KOPT-K1 (cell line): ENCODE data around the gene MRTFB.

Experiments
- H3K27ac ChIP-seq: fragments of 200-600 bp; sonication (generic); 2 replicates; pipeline ENCODE4 v1.5.1; 2016; ENCODE audit warnings: antibody characterized with exemption, mild to moderate bottlenecking, low read depth, low read length; ENCODE audit not compliant: poor library complexity, severe bottlenecking
- H3K36me3 ChIP-seq: fragments of 200-600 bp; sonication (generic); 2 replicates; pipeline ENCODE4 v1.5.1; 2017; ENCODE audit warnings: antibody characterized with exemption, mild to moderate bottlenecking, low read length, moderate library complexity; ENCODE audit not compliant: insufficient read depth
- H3K9me3 ChIP-seq: fragments of 200-600 bp; sonication (generic); 2 replicates; pipeline ENCODE4 v1.5.1; 2017; ENCODE audit warnings: antibody characterized with exemption, low read length, mild to moderate bottlenecking; ENCODE audit not compliant: insufficient read depth, poor library complexity, severe bottlenecking

Gene MRTFB

GRCh38 chr16:14088155-14088753, 17.1 kb downstream of the MRTFB start:
- Histone ChIP-seq H3K27ac (no peak overlapping the region), H3K36me3 (peaks cover 16% of the 10 kb centered on the region), H3K9me3 (no peaks in the 10 kb centered on the region)

DNA sequence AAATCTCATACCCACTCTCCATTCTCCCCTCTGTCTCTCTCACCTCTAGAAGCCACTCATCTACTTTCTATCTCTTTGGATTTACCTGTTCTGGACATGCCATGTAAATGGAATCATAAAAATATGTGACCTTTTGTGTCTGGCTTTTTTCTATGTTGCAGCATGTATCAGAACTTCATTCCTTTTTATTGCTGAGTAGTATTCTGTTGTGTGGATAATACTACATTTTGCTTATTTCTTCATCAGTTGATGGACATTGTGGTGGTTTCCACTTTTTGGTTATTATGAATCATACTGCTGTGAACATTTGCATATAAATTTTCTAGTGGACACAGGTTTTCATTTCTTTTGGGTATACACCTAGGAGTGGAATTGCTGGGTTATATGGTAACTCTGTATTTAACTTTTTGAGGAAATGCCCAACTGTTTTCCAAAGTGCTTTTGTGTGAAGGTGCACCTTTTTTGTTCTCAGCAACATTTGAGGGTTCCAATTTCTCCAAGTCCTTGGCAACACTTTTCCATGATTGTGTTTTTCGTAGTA, 18.2 kb downstream of the MRTFB start:
- Histone ChIP-seq H3K27ac (no peak overlapping the region), H3K36me3 (peaks cover 7% of the 10 kb centered on the region), H3K9me3 (no peaks in the 10 kb centered on the region)

DNA sequence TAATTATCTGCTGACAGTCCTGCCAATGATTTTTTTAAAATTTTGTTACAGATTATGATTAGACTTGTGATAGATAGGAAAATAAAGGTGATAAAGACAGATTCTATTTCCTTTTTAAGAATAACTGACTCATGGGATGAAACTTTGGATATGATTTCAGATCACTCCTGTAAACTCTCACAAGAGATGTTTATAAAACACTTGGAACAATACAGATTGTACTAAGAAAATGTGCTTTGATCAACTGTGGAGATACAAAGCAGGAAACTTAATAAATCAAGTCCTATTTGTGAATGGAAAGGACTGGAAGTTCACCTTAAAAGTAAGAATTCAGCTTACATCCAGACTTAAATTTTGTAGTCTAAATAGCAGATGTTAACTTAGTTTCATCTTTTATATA, 21.4 kb downstream of the MRTFB start:
- no peak overlapping the region for H3K27ac ChIP-seq

GRCh38 chr16:14095883-14096551, 24.9 kb downstream of the MRTFB start:
- Histone ChIP-seq H3K36me3 (no peaks in the 10 kb centered on the region), H3K9me3 (no peaks in the 10 kb centered on the region), H3K27ac (no peak overlapping the region)

More for the DNA sequence above, 21.4 kb downstream of the MRTFB start:
- Histone ChIP-seq H3K9me3 (no peaks in the 10 kb centered on the region), H3K36me3 (peaks cover 6% of the 10 kb centered on the region; the same call in 1 of the 2 replicates)

DNA sequence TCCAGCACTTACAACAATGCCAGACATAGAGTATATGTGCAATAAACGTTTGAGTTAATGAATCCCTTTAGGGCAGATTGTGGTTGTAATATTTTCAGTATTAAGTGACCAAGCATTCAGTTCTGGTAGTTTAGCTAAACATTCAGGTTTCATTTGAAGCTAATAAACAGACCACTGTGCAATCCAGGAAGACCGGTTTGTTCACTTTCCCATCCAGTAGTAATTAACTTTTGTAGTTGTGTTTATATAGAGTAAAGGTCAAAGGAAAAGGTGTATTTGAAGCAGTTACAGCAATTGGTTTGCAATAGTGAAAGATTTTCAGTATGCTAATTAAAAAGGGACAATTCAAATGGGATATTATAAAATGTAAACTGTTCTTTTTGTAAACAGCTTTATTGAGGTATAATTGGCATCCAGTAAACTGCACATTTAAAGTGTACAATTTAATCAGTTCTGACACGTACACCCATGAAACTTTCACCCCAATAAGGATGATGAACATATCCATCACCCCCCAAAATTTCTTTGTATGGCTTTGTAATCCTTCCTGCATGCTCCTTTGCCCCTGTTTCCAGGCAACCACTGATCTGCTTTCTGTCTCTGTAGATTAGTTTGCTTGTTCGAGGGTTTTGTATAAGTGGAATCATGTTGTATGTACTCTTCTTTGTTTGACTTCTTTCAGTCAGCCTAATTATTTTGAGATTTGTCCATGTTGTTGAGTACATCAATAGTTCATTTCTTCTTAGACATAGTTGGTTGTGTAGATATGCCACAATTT, 26.3 kb downstream of the MRTFB start:
- Histone ChIP-seq H3K9me3 (no peaks in the 10 kb centered on the region), H3K36me3 (no peaks in the 10 kb centered on the region), H3K27ac (no peak overlapping the region)

DNA sequence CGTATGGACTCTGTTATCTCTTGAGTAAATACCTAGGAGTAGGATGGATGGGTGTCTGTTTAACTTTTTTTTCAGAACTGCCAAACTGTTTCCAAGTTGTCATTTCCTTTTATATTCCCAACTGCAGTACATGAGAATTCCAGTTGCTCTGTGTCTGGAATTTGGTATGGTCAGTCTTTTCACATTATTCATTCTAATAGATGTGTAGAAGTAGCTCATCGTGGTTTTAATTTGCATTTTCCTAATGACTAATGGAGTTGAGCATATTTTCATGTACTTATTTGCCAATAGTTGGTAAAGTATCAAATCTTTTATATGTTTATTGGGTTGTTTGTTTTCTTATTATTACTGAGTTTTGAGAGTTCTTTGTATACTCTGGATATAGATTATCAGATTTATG, 27.0 kb downstream of the MRTFB start:
- H3K9me3 ChIP-seq = no peaks in the 10 kb centered on the region
- no peak overlapping the region for H3K27ac ChIP-seq
- H3K36me3 ChIP-seq = no peaks in the 10 kb centered on the region

DNA sequence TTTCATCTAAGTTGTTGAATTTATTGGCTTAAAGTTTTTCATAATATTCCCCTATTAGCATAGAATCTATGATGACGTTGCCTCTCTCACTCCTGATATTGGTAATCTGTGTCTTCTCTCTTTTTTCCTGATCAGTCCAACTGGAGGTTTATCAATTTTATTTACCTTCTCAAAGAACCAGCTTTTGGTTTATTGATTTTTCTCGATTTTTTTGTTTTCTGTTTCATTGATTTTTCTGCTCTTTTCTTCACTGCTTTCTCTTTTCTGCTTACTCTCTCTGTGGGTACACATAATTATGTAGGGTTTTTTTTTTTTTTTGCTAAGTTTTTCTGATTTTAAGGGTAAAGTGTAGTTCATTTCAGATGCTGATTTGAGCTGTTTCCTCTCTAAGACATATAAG, 29.7 kb downstream of the MRTFB start:
- H3K27ac ChIP-seq = no peak overlapping the region
- no peaks in the 10 kb centered on the region for H3K9me3 ChIP-seq
- no peaks in the 10 kb centered on the region for H3K36me3 ChIP-seq

GRCh38 chr16:14101415-14101814, 30.3 kb downstream of the MRTFB start:
- no peaks in the 10 kb centered on the region for H3K36me3 ChIP-seq
- H3K27ac ChIP-seq = no peak overlapping the region
- H3K9me3 ChIP-seq = no peaks in the 10 kb centered on the region

- no peaks in the 10 kb centered on the region for H3K36me3 ChIP-seq
- H3K9me3 ChIP-seq = no peaks in the 10 kb centered on the region
- H3K27ac ChIP-seq = no peak overlapping the region
Measured at GRCh38 chr16:14102925-14103720, 32.0 kb downstream of the MRTFB start.

DNA sequence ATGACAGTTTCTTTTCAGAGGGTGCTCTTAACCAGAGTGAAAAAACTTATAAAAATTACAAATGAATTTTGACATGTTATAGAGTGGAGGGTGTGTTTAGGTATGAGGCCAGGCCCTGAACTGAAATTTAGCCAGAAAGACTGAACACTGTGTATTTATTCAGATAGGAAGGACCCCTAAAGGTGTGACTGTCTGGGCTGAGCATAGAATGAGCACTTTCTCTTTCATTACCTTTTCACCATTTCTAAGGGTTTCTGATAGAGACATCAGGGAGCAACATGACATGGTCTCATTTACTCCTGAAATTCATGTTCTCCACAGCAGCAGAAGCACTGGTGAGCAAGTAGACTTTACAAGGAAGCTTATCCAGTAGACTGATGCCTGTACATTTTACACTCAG, 32.9 kb downstream of the MRTFB start:
- Histone ChIP-seq H3K9me3 (no peaks in the 10 kb centered on the region), H3K27ac (no peak overlapping the region), H3K36me3 (no peaks in the 10 kb centered on the region)

DNA sequence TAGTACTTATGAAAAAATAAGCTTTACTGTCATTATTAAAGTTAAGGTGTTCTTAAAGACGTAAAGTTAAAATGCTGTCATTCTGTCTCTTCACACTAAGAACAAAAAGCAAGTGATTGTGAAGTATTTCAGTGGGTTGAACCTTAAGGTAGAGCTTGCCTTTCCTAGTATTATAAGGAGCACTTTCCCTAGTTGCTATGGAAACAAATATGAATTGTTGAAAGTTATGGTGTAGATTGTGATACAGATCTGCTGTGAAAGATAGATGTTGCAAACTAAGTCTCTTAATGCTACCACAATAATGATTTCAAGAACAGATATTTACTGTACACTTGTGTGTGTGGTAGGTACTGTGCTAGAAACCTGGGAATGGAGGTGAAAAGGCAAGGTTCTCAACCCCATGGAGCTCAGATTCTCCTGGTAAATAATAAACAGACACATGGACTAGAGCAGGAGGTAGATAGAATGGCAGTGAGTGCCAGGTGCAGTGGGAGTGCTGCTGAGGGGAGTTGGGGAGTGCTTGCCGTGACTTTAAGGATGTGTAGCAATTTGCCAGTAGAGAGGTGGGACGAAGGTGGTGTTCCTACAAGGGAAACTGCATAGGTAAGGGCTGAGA, 34.7 kb downstream of the MRTFB start:
- Histone ChIP-seq H3K9me3 (no peaks in the 10 kb centered on the region), H3K36me3 (no peaks in the 10 kb centered on the region), H3K27ac (no peak overlapping the region)

DNA sequence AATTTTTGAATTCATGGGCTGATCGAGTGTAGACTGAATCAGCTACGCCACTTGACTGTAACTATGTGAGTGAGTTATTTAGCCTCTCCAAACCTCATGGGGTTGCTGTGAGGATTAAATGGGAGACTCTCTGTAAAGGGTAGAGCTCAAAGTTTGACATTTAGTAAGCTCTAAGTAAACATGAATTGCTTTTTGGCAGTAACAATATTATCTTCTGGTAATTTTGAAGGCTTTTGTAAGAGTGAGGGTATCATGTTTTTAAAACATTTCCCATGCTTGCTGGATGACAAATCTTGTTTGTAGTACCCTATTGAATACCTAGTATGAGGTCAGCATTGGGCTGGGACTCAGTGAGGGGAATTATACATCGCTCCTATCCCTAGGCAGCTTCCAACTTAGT, 35.3 kb downstream of the MRTFB start:
- Histone ChIP-seq H3K9me3 (no peaks in the 10 kb centered on the region), H3K27ac (no peak overlapping the region), H3K36me3 (no peaks in the 10 kb centered on the region)

DNA sequence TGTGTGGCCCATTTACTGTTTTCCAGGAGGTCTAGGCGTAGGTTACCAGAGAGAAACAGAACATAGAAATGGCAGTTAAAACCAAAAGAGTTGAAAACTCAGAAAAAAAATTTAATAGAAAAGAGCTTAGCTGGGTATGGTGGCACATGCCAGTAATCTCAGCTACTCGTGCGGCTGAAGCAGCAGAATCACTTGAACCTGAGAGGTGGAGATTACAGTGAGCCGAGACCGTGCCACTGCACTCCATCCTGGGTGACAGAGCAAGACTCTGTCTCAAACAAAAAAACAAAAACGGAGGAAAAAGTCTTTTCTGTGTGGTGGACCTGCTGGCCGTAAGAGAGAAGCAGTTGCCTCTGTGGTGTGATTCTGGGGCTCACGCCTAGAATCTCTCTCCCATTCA, 35.8 kb downstream of the MRTFB start:
- Histone ChIP-seq H3K27ac (no peak overlapping the region), H3K36me3 (no peaks in the 10 kb centered on the region), H3K9me3 (no peaks in the 10 kb centered on the region)

GRCh38 chr16:14109077-14109775, 38.1 kb downstream of the MRTFB start:
- Histone ChIP-seq H3K36me3 (no peaks in the 10 kb centered on the region), H3K27ac (no peak overlapping the region), H3K9me3 (no peaks in the 10 kb centered on the region)
